ENCODE data around the gene ZDHHC1.

Gene ZDHHC1

GRCh38 chr16:67447508-67448076 lies 31.3 kb upstream of the ZDHHC1 start:
- no peak for DNase-seq (ENCODE audit: low spot score)

- no peak for DNase-seq (ENCODE audit: low spot score)
Measured at GRCh38 chr16:67446968-67447507, 30.8 kb upstream of the ZDHHC1 start.

- DNase-seq (ENCODE audit: low spot score), result no peak
Measured at GRCh38 chr16:67445913-67446907, 29.9 kb upstream of the ZDHHC1 start.

GRCh38 chr16:67445441-67445912 lies 29.2 kb upstream of the ZDHHC1 start:
- peak; percentile 96 for DNase-seq (ENCODE audit: low spot score)

GRCh38 chr16:67445126-67445426 lies 28.8 kb upstream of the ZDHHC1 start:
- peak; percentile 54 for DNase-seq (ENCODE audit: low spot score)

- DNase-seq (ENCODE audit: low spot score), result no peak
Measured at GRCh38 chr16:67444259-67445125, 28.2 kb upstream of the ZDHHC1 start.

- no peak for DNase-seq (ENCODE audit: low spot score)
Measured at GRCh38 chr16:67443265-67443664, 27.0 kb upstream of the ZDHHC1 start.

GRCh38 chr16:67442581-67443255 lies 26.4 kb upstream of the ZDHHC1 start:
- no peak for DNase-seq (ENCODE audit: low spot score)

- peak; percentile 70 for DNase-seq (ENCODE audit: low spot score)
Measured at GRCh38 chr16:67441907-67442306, 25.6 kb upstream of the ZDHHC1 start.

- DNase-seq (ENCODE audit: low spot score), result peak; percentile 89
Measured at GRCh38 chr16:67441271-67441753, 25.0 kb upstream of the ZDHHC1 start.

GRCh38 chr16:67438824-67439393 lies 22.6 kb upstream of the ZDHHC1 start:
- no peak for DNase-seq (ENCODE audit: low spot score)

GRCh38 chr16:67438098-67438791 lies 22.0 kb upstream of the ZDHHC1 start:
- DNase-seq (ENCODE audit: low spot score), result no peak

GRCh38 chr16:67437513-67437912 lies 21.2 kb upstream of the ZDHHC1 start:
- no peak for DNase-seq (ENCODE audit: low spot score)

- no peak for DNase-seq (ENCODE audit: low spot score)
Measured at GRCh38 chr16:67436640-67437193, 20.4 kb upstream of the ZDHHC1 start.

- DNase-seq (ENCODE audit: low spot score), result no peak
Measured at GRCh38 chr16:67435758-67436164, 19.5 kb upstream of the ZDHHC1 start.

GRCh38 chr16:67433131-67433719 lies 16.9 kb upstream of the ZDHHC1 start:
- DNase-seq (ENCODE audit: low spot score), result no peak

- no peak for DNase-seq (ENCODE audit: low spot score)
Measured at GRCh38 chr16:67432506-67432890, 16.2 kb upstream of the ZDHHC1 start.

GRCh38 chr16:67431775-67432505 lies 15.7 kb upstream of the ZDHHC1 start:
- no peak for DNase-seq (ENCODE audit: low spot score)

Data from cerebellar cortex (tissue), 1 donor.